NB4 (cell line): ENCODE results near the gene SLC35G3.
"Not testable (repeated sequence)": the region's sequence is repeated elsewhere in the genome, so short reads cannot be mapped to it uniquely, and the experiment has no call there.

ENCODE experiments used
- MAX ChIP-seq: IDR thresholded peaks from 2 replicates; pipeline ENCODE4 v1.6.1; 2011; ENCODE audit warnings: low read depth, low read length
- POLR2A ChIP-seq: IDR thresholded peaks from 2 replicates; pipeline ENCODE4 v1.6.1; 2011; ENCODE audit warnings: mild to moderate bottlenecking; ENCODE audit not compliant: insufficient read length; ENCODE audit errors: extremely low read depth
- TF ChIP-seq, protein P1 (sequence below): IDR thresholded peaks from one replicate; pipeline ENCODE4 v1.5.1; 2012; ENCODE audit warnings: low read depth, low read length

DNA sequence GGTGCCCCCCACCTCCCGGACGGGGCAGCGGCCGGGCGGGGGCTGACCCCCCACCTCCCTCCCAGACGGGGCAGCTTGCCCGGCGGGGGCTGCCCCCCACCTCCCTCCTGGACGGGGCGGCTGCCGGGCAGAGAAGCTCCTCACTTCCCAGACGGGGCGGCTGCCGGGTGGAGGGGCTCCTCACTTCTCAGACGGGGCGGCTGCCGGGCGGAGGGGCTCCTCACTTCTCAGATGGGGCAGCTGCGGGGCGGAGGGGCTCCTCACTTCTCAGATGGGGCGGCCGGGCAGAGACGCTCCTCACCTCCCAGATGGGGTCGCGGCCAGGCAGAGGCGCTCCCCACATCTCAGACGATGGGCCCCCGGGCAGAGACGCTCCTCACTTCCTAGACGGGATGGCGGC is 869 bp upstream of the SLC35G3 start:
- TF ChIP-seq POLR2A, MAX: not testable (repeated sequence)
- TF ChIP-seq, protein P1, sequence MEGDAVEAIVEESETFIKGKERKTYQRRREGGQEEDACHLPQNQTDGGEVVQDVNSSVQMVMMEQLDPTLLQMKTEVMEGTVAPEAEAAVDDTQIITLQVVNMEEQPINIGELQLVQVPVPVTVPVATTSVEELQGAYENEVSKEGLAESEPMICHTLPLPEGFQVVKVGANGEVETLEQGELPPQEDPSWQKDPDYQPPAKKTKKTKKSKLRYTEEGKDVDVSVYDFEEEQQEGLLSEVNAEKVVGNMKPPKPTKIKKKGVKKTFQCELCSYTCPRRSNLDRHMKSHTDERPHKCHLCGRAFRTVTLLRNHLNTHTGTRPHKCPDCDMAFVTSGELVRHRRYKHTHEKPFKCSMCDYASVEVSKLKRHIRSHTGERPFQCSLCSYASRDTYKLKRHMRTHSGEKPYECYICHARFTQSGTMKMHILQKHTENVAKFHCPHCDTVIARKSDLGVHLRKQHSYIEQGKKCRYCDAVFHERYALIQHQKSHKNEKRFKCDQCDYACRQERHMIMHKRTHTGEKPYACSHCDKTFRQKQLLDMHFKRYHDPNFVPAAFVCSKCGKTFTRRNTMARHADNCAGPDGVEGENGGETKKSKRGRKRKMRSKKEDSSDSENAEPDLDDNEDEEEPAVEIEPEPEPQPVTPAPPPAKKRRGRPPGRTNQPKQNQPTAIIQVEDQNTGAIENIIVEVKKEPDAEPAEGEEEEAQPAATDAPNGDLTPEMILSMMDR: not testable (repeated sequence)
